ENCODE results near the gene OR13A1.

DNA sequence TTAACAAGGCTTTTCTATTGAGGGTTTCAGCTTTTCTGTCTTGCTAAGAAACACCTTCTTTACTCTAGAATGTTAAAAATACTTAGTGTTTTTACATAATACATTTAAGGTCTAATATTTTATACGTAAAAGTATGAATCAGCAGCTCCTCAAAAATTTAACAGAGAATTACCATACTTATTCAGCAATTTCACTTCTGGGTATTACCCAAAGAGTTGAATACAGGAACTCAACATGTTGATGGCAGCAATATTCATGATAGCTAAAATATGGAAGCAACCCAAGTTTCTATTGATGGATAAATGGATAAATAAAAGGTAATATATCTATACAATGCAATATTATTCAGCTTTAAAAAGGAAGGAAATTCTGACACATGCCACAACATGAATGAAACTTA is 9.7 kb upstream of the OR13A1 start:
- TF ChIP-seq, protein P1, sequence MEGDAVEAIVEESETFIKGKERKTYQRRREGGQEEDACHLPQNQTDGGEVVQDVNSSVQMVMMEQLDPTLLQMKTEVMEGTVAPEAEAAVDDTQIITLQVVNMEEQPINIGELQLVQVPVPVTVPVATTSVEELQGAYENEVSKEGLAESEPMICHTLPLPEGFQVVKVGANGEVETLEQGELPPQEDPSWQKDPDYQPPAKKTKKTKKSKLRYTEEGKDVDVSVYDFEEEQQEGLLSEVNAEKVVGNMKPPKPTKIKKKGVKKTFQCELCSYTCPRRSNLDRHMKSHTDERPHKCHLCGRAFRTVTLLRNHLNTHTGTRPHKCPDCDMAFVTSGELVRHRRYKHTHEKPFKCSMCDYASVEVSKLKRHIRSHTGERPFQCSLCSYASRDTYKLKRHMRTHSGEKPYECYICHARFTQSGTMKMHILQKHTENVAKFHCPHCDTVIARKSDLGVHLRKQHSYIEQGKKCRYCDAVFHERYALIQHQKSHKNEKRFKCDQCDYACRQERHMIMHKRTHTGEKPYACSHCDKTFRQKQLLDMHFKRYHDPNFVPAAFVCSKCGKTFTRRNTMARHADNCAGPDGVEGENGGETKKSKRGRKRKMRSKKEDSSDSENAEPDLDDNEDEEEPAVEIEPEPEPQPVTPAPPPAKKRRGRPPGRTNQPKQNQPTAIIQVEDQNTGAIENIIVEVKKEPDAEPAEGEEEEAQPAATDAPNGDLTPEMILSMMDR (IDR thresholded peaks at IDR 0.05) = no peak
- no peak for TF ChIP-seq NFIC (IDR thresholded peaks at IDR 0.05; ENCODE audit: borderline replicate concordance)
- TF ChIP-seq RXRA (IDR thresholded peaks at IDR 0.05; ENCODE audit: borderline replicate concordance, low read depth) = no peak
- TF ChIP-seq GABPA (IDR thresholded peaks at IDR 0.05; ENCODE audit: low read depth) = no peak

All from SK-N-SH (cell line).